Endothelial cell of umbilical vein (primary cell): ENCODE data around the gene CCL16.

Experiments used
- CTCF ChIP-seq, 2 donors: IDR thresholded peaks; 1 replicate in 1 of 2; 2 replicates in 1 of 2; pipeline ENCODE4 v1.5.1; 2011; ENCODE audit warnings: low read length in 2 of 2, mild to moderate bottlenecking in 2 of 2, moderate library complexity in 2 of 2, control low read depth in 1 of 2, inconsistent platforms in 1 of 2, low read depth in 1 of 2; ENCODE audit not compliant: insufficient read depth in 1 of 2; ENCODE audit errors: extremely low read depth in 1 of 2
- EZH2 ChIP-seq: IDR thresholded peaks from 2 replicates; pipeline ENCODE4 v1.6.1; 2012; ENCODE audit warnings: borderline replicate concordance, low read depth, mild to moderate bottlenecking, moderate library complexity, low read length, inconsistent platforms; ENCODE audit not compliant: severe bottlenecking
- FOS ChIP-seq: IDR thresholded peaks from 2 replicates; pipeline ENCODE4 v1.6.1; 2011; ENCODE audit warnings: mild to moderate bottlenecking, low read length, moderate library complexity, borderline replicate concordance; ENCODE audit not compliant: insufficient read depth
- JUN ChIP-seq: IDR thresholded peaks from 2 replicates; pipeline ENCODE4 v1.6.1; 2011; ENCODE audit warnings: borderline replicate concordance, low read depth; ENCODE audit not compliant: insufficient read length, insufficient read depth
- MAX ChIP-seq: IDR thresholded peaks from 2 replicates; pipeline ENCODE4 v1.6.1; 2011; ENCODE audit not compliant: insufficient read depth, insufficient read length
- MYC ChIP-seq: IDR thresholded peaks from one replicate; pipeline ENCODE4 v1.6.1; 2011; ENCODE audit warnings: mild to moderate bottlenecking, low read depth, low read length
- POLR2A ChIP-seq: IDR thresholded peaks from 2 replicates; pipeline ENCODE4 v1.6.1; 2012; ENCODE audit warnings: low read depth, mild to moderate bottlenecking, control low read depth, low read length
- POLR2AphosphoS5 ChIP-seq: IDR thresholded peaks from 2 replicates; pipeline ENCODE4 v1.6.1; 2012; ENCODE audit warnings: low read depth, mild to moderate bottlenecking, control low read depth, low read length, moderate library complexity; ENCODE audit not compliant: insufficient read depth

- TF ChIP-seq FOS (no peak), CTCF (IDR thresholded peaks at IDR 0.05; ENCODE audit: extremely low read depth in 1 of 2, insufficient read depth in 1 of 2, low read depth in 1 of 2, low read length in 2 of 2) (no peak), POLR2A (no peak), POLR2AphosphoS5 (no peak), JUN (no peak), EZH2 (no peak), MYC (no peak), MAX (no peak)
Measured at GRCh38 chr17:36014946-36015345, 33.6 kb upstream of the CCL16 start.
